Activated CD4-positive, alpha-beta T cell treated with anti-CD3 and anti-CD28 coated beads, Interleukin-2, Interleukin-6, amounts not matched to agents 100 ng/mL and 50 ng/mL, durations not matched to agents 16 hours and 8 hours (primary cell): ENCODE results near the gene ZNF827.

Experiments used
- DNase-seq: peaks from one replicate; pipeline ENCODE4 v3.0.0-alpha.2; 2020

ZNF827 gene

DNA sequence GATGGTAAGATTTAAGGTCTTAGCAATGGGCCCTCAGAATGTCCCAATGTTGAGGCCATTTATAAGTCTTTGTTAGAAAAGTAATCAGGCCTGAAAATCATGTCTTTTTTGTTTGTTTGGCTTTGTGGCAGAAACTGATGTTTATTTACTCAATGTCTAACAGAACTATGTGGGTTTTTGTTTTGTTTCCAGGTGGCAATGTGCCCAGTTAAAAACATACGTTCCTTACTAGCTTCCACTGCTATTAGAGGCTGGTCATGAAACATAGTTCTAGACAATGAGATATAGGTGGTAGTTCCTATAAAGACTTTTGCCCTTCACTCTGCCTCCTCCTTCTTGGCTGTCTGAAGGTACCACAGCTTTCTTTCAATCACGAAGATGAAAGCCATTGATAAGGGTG lies 149.9 kb downstream of the ZNF827 start:
- no peak for DNase-seq

DNA sequence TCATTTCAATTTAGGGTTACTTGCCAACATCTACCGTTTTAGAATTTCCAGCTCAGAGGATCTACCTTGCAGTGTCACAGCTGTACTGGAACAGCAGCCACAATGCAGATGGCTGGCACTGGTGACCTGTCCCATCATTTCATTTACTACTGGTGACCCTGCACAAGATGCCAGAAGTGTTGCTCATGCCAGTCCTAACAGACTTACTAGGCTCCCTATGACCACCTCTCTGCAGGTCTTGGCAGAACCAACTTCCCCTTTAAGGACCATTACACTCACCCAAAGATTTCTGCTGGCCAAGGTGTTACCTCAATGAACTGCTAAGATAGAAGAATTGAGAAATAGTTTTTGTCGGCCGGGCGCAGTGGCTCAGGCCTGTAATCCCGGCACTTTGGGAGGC lies 151.8 kb downstream of the ZNF827 start:
- no peak for DNase-seq

DNA sequence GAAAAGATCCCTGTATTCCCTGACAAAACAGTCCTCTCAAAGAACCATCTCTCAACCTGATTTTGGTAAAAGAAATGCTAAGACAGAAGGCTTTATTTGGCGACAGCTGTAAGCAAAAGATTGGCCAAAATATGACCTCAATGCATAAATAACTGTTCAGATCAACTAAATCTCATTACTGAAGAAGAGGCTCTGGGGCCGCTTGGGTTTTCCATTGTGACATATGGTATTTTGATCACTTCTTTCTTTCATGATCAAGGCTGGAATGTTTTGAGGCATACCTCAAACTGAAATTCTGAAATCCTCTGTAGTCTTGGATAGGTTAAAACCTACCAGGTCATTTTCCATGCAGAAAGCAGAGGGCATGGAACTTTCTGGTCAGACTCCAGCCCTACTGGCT lies 152.4 kb downstream of the ZNF827 start:
- no peak for DNase-seq

DNA sequence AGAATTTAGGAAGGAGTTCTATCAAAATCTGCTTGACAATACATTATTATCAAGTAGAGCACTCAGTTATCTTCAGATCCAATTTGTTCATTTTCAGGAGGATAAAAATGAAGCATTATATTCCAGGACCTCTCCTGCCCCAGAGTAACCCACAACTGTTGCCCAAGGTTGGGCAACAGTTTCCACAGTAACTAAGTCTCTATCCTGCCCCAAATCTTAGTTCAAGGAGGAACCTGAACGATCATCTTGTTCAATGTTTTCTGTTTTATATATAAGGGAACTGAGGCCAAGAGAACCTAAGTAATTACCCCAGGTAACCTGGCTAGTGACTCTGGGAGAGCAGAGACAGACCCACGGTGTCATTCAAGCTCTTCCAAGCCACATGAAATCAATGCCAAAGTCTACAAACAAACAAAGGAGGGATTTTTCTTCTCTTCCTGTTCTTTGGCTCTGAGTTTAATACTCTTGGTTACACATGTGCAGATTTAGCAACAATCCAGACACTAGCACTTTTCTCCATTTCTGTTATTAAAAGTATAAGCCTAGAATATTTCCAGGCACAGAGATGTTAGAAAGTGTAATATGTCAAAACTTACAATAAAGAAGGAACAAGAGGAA lies 153.1 kb downstream of the ZNF827 start:
- DNase-seq, result no peak

GRCh38 chr4:145784036-145784435 lies 154.6 kb downstream of the ZNF827 start:
- DNase-seq, result peak; percentile 41

DNA sequence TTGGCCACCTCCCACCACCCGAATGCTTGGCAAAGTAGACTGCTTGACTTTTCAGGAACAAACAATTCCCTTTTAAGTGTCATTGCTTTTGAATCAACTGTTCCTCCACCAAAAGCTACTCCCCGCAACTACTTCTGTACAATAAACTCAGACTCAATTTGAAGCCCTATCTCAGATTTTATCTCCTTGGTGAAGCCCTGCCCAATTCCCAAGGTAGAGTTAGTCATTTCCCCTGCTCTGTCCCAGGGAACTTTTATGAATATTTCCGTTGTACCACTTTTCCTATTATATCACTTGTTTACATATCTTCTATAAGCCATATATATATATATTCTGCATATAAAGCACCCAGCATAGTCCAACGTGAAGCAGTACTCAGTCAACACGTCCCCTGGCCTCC lies 155.9 kb downstream of the ZNF827 start:
- no peak for DNase-seq

GRCh38 chr4:145781351-145781750 lies 157.3 kb downstream of the ZNF827 start:
- DNase-seq, result no peak

DNA sequence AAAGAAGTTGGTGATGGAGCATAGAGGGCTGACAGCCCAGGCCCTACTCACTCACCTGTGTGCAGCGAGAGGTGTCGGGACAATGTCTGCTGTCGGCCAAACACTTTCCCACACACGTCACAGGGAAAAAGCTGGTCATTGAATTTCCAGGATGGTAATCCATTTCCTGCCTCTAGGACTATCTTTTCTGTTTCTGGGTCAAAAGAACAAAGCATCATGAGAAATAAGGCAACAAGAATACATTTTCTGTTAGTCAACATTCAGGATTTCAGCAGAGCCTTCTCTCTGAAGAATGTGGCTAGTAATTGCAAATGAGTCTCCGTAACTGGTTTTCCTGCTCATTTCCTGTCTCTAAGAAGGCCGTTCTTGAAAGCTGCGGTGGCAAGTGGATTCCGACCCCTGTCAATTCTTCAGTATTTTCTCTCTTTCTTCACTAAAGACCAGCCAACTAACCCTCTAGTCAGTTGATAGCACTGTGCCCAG lies 159.3 kb downstream of the ZNF827 start:
- DNase-seq, result no peak

- DNase-seq, result no peak
Measured at GRCh38 chr4:145776208-145776607, 162.4 kb downstream of the ZNF827 start.

- DNase-seq, result no peak
Measured at GRCh38 chr4:145775406-145775805, 163.2 kb downstream of the ZNF827 start.

DNA sequence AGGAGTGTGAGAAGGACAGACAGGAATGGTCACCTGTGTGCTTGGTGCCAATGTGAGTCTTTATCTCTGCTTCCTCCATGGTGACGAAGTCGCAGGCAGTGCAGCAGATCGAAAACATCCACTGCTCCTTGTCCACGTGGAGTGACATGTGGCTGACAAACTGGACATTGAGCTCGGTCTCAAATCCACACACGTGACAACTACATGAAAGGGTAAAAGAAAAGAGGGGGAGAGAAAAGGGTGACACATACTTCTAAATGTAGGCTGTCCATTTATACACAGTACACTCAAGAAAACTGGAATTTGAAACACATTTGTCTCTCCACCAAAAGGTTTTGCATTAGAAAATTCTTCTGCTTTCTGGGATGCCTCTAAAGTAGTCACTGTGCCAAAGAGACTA lies 164.2 kb downstream of the ZNF827 start:
- DNase-seq, result no peak

DNA sequence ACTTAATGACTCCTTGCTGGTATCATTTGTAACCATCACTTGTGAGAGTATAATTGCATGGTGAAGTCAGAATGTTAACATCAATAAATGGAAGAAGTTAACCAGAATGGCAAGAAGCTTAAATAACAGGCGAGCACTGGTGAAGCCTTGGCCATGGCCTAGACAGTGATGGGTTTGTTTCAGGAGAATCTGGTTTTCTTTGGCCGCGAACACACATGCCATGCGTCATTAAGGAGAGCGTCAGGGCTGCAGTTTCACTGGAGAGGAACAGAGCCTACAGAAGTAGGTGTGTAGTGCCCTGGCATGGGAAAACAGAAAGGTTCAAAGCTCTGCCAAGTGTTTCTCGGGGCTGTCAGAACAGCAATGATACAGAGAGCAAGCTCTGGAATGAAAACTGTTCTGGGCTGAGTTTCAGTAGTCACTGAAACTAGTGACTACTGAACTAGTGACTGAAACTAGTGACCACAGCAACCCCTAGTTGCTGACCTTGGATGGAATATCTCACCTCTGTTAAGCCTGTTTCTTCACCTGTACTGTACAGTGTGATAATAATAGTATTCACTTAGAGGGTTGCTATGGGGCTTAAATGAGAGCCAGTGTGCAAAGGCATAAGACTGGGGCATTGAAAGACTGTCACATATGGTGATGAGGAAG lies 164.9 kb downstream of the ZNF827 start:
- peak; percentile 20 for DNase-seq

DNA sequence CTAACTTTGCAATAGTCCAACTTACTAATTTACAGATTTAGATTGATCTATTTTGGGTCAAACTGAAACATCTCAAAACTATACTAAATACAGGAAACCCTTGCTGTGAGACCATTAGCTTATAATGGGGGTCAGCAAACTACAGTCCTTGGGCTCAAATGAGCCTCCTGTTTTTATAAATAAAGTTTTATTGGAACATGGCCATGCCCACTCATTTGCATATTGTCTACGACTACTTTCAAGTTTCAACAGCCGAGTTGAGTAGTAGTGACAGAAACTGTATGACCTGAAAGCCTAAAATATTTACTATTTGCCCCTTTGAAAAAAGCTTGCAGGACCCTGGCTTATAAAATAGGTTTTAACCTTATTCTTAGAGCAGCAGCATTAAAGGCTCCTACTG lies 166.3 kb downstream of the ZNF827 start:
- DNase-seq, result no peak

DNA sequence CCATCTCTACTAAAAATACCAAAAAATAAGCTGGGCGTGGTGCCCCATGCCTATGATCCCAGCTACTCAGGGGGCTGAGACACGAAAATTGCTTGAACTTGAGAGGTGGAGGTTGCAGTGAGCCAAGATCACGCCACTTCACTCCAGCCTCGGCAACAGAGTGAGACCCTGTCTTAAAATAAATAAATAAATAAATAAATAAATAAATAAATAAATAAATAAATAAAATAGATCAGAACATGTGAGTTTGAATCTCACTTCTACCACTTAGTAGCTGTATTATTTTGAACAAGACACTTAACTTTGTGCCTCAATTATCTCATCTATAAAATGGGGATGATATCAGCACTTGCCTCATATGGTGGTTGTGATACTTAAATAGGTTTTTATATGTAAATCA lies 168.5 kb downstream of the ZNF827 start:
- DNase-seq, result no peak

- no peak for DNase-seq
Measured at GRCh38 chr4:145769450-145770037, 169.1 kb downstream of the ZNF827 start.

- DNase-seq, result peak; percentile 38
Measured at GRCh38 chr4:145766273-145766672, 172.3 kb downstream of the ZNF827 start.

- no peak for DNase-seq
Measured at GRCh38 chr4:145763399-145763798, 175.2 kb downstream of the ZNF827 start.

GRCh38 chr4:145762719-145763118 lies 175.9 kb downstream of the ZNF827 start:
- no peak for DNase-seq

DNA sequence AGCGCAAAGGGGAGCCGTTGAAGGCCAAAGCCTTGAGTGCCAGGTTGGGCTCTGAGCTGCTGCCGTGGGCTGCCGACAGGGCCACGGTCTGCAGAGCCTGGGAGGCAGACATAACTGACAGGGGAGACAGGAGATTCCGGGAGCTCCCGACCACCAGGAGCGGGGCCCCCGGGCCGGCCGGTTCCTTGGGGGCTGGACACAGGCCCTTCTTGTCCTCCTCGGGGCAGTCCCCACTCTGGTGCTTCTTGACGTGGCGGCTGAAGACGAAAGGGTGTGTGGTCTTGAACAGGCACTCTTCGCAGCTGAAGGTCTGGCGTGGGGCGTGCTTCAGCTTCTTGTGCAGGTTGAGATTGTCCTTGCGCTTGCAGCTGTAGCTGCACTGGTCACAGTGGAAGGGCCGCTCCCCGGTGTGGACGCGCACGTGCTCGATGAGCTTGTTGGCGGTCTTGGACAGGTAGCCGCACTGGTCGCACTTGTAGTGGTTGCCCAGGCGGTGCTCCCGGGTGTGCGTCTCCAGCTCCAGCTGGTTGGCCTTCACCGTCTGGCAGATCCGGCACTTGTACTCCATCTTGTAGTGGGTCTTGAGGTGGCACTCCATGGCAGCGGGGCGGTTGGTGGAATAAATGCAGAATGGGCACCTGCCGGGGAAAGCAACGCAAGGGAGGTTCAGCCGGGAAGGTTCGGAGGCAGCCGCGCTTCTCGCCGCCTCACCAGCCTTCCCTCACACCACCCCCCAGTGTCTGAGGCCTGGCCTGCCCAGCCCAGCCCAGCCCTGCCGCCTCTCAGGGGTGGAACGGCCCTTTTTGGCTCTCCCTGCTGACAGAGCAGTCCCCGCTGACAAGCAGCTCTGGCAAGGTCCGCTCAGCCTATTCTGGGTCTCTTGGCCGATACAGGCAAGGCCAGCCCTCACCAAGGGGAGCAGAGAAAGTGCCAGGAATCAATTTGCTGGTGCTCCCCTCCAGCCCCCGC lies 177.4 kb downstream of the ZNF827 start:
- no peak for DNase-seq

DNA sequence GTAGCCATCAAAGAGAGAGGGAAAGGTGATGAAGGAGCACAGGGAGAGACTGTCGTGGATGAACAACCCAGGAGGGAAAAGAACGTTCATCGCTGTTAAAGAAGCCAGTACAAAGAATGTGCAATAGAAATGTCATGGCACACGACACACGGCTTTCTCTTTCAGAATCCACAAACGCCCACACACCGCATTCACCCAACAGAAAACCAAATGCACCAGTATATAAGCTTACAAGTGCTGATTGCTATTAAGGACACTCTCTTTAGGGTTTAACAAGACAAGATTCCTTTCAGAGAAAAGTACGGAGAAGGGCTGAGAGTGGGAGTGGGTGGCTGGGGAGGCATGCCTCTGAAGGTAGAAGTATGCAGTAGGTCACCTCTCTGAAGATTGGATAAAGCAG lies 178.4 kb downstream of the ZNF827 start:
- DNase-seq, result no peak

DNA sequence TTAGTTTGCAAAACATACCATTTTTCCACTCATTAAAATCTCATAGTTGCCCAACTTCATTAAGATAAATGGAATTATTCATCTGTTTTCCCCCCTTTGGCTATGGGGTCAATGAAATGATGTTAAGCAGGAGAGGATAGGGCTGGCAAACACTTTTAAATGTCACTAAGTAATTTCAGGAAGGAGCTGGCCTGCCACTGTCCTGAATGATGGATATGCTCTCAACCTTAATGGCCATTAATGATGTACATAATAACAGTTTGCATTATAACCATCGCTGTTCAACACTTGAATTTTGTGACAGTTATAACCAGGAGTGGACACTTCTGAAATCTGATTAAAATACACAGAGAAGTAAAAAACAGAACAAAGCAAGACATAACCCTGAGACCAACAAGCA lies 181.4 kb downstream of the ZNF827 start:
- no peak for DNase-seq

GRCh38 chr4:145756244-145756643 lies 182.4 kb downstream of the ZNF827 start:
- peak; percentile 34 for DNase-seq

DNA sequence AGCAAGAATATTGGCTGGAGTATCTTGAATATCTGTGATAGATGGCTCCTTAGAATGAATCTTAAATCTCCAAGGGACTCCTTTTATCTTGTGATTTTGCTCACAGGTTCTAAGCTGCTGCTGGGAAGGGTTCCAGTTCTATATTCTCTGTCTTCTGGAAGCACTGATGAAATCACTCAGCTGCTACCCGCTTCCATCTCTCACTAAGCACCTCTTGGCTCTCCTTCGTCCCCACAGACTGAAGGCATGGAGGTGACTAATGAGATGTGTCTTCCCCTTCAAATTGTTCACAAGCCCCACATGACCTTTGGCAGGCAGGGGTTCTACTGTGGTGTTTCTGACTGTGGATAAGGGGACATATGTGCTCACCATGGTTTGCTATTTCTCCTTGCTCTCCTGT lies 182.8 kb downstream of the ZNF827 start:
- no peak for DNase-seq
